Hepatocyte (in vitro differentiated cells): ENCODE measurements around the gene NCAPD3. TPM values are rescaled to one million over a fixed set of nuclear protein-coding genes. Genes with fewer than 3 reads are reported as not detected.

Source experiments
- DNase-seq: peaks from one replicate; pipeline ENCODE4 v3.0.0-alpha.2; 2016; ENCODE audit warnings: low spot score
- H2AFZ ChIP-seq: fragments of 200-600 bp; sonication (generic); 2 replicates; pipeline ENCODE4 v1.6.0; 2016; ENCODE audit warnings: antibody characterized with exemption, mild to moderate bottlenecking
- H3K27ac ChIP-seq: fragments of 200-600 bp; sonication (generic); 2 replicates; pipeline ENCODE4 v1.5.1; 2016; ENCODE audit warnings: mild to moderate bottlenecking
- H3K27me3 ChIP-seq: fragments of 200-600 bp; sonication (generic); 2 replicates; pipeline ENCODE4 v1.6.1; 2016
- H3K36me3 ChIP-seq: fragments of 200-600 bp; sonication (generic); replicated peaks from 2 replicates; pipeline ENCODE4 v1.5.1; 2016; ENCODE audit warnings: low read depth; ENCODE audit not compliant: insufficient read depth
- H3K4me1 ChIP-seq: fragments of 200-600 bp; sonication (generic); 2 replicates; pipeline ENCODE4 v1.5.1; 2016; ENCODE audit warnings: mild to moderate bottlenecking, moderate library complexity; ENCODE audit not compliant: insufficient read depth
- H3K4me2 ChIP-seq: fragments of 200-600 bp; sonication (generic); 2 replicates; pipeline ENCODE4 v1.6.0; 2016
- H3K4me3 ChIP-seq: fragments of 200-600 bp; sonication (generic); 2 replicates; pipeline ENCODE4 v1.5.1; 2016; ENCODE audit warnings: mild to moderate bottlenecking
- H3K79me2 ChIP-seq: fragments of 200-600 bp; sonication (generic); 2 replicates; pipeline ENCODE4 v1.6.0; 2017; ENCODE audit warnings: mild to moderate bottlenecking
- H3K9me2 ChIP-seq: fragments of 200-600 bp; sonication (generic); replicated peaks from 2 replicates; pipeline ENCODE4 v1.6.0; 2017; ENCODE audit warnings: mild to moderate bottlenecking; ENCODE audit not compliant: insufficient read depth
- H3K9me3 ChIP-seq: fragments of 200-600 bp; sonication (generic); 2 replicates; pipeline ENCODE4 v1.5.1; 2016; ENCODE audit warnings: low read depth, mild to moderate bottlenecking
- H4K20me1 ChIP-seq: fragments of 200-600 bp; sonication (generic); 2 replicates; pipeline ENCODE4 v1.6.0; 2016; ENCODE audit warnings: mild to moderate bottlenecking; ENCODE audit not compliant: insufficient read depth, poor library complexity, severe bottlenecking
- CTCF ChIP-seq: fragments of 200-600 bp; sonication (generic); IDR thresholded peaks from 2 replicates; pipeline ENCODE4 v1.5.1; 2016; ENCODE audit warnings: antibody characterized with exemption, mild to moderate bottlenecking; ENCODE audit not compliant: poor library complexity
- EZH2 ChIP-seq: fragments of 200-600 bp; sonication (generic); IDR thresholded peaks from 2 replicates; pipeline ENCODE4 v1.6.1; 2016; ENCODE audit warnings: antibody characterized with exemption, mild to moderate bottlenecking, borderline replicate concordance
- EZH2phosphoT487 ChIP-seq: fragments of 200-600 bp; sonication (generic); IDR thresholded peaks from one replicate; pipeline ENCODE4 v1.6.1; 2018; ENCODE audit warnings: antibody characterized with exemption, mild to moderate bottlenecking, low read depth, moderate library complexity; ENCODE audit not compliant: unreplicated experiment, severe bottlenecking
- WGBS: methylation state at CpG from one replicate; pipeline ENCODE4 v1.1.6; 2016; ENCODE audit warnings: low lambda C conversion rate; ENCODE audit errors: missing lambda C conversion rate; 5-methylcytosine and 5-hydroxymethylcytosine counted together
- polyA plus RNA-seq: library from polyadenylated mRNA; unstranded; fragments of >200 nt; fragmentation: Nextera tagmentation; extraction: Ambion mirVana; gene quantifications from 2 replicates; pipeline ENCODE4 v1.2.1, GENCODE V29; 2016
- total RNA-seq: library from RNA; depleted of rRNA; stranded (reverse); fragments of >200 nt; gene quantifications from 2 replicates; pipeline ENCODE4 v1.2.3, GENCODE V29; 2014

Gene NCAPD3
- total and polyA plus RNA-seq, 2 experiments from 2014 or later = 8.8 to 9.5 TPM

GRCh38 chr11:134224710-134225664 is 1.2 kb upstream of the NCAPD3 start:
- Histone ChIP-seq H2AFZ (peak overlapping the region; percentile 73), H3K9me2 (no peaks in the 10 kb centered on the region), H4K20me1 (peaks cover 25% of the 10 kb centered on the region), H3K27ac (peak overlapping the region; percentile 83), H3K36me3 (no peaks in the 10 kb centered on the region), H3K27me3 (no peaks in the 10 kb centered on the region), H3K4me2 (peak overlapping the region; percentile 98), H3K4me1 (peaks cover 17% of the 10 kb centered on the region), H3K9me3 (no peaks in the 10 kb centered on the region), H3K4me3 (peak overlapping the region; percentile 78), H3K79me2 (peaks cover 77% of the 10 kb centered on the region)
- TF ChIP-seq EZH2phosphoT487 = no peak
- no peak for TF ChIP-seq EZH2
- no peak for TF ChIP-seq CTCF
- peak; percentile 75 for DNase-seq
- WGBS = under 1% methylated on average over 77 of the region's 93 CpGs

- Histone ChIP-seq H3K4me3 (peak overlapping the region; percentile 59), H3K9me2 (no peaks in the 10 kb centered on the region), H3K79me2 (peaks cover 58% of the 10 kb centered on the region), H4K20me1 (peaks cover 18% of the 10 kb centered on the region), H2AFZ (peak overlapping the region; percentile 47), H3K9me3 (no peaks in the 10 kb centered on the region), H3K36me3 (no peaks in the 10 kb centered on the region), H3K27ac (no peak overlapping the region), H3K27me3 (no peaks in the 10 kb centered on the region), H3K4me2 (peak overlapping the region; percentile 79), H3K4me1 (peaks cover 17% of the 10 kb centered on the region)
- DNase-seq = no peak
- no peak for TF ChIP-seq EZH2phosphoT487
- TF ChIP-seq CTCF = no peak
- TF ChIP-seq EZH2 = no peak
- 4% methylated on average over 5 of the region's 5 CpGs for WGBS
Measured at GRCh38 chr11:134223121-134223520, 646 bp downstream of the NCAPD3 start.

GRCh38 chr11:134216816-134217215 is 7.0 kb downstream of the NCAPD3 start:
- DNase-seq = no peak
- H3K4me2 ChIP-seq = no peak overlapping the region
- no peak overlapping the region for H3K27ac ChIP-seq
- no peaks in the 10 kb centered on the region for H3K4me1 ChIP-seq
- H3K27me3 ChIP-seq = no peaks in the 10 kb centered on the region
- no peaks in the 10 kb centered on the region for H4K20me1 ChIP-seq
- H2AFZ ChIP-seq = no peak overlapping the region
- H3K9me2 ChIP-seq = no peaks in the 10 kb centered on the region
- 100% methylated on average over 3 of the region's 3 CpGs for WGBS
- peaks cover 21% of the 10 kb centered on the region for H3K79me2 ChIP-seq
- H3K36me3 ChIP-seq = no peaks in the 10 kb centered on the region
- no peaks in the 10 kb centered on the region for H3K9me3 ChIP-seq
- H3K4me3 ChIP-seq = no peak overlapping the region
- no peak for TF ChIP-seq CTCF
- no peak for TF ChIP-seq EZH2phosphoT487
- TF ChIP-seq EZH2 = no peak
